IMR-90 (cell line): ENCODE results near the gene MRM2. TPM values are rescaled to one million over a fixed set of nuclear protein-coding genes. Genes with fewer than 3 reads are reported as not detected.

Experiments used
- ATAC-seq: fragments of 200-7000 bp; cut with Tn5 transposase; 2 replicates; pipeline ENCODE4 v1.9.1; 2020; ENCODE audit warnings: low read depth, mild to moderate bottlenecking, moderate library complexity
- BruUV-seq: library from RNA; stranded (reverse); fragments of 400-500 nt; replicated peaks from 2 replicates; lab custom pipeline; 2021; lab: Mats Ljungman, UMichigan
- CTCF ChIA-PET: fragments of 300-600 bp; formaldehyde crosslinking; extraction: SDS; loops from one replicate; lab custom pipeline; 2021; ENCODE audit warnings: antibody characterized with exemption; lab: Yijun Ruan, JAX
- POLR2A ChIA-PET: fragments of 300-600 bp; sonication (Branson Sonifier 250); formaldehyde crosslinking; loops from one replicate; lab custom pipeline; 2022; ENCODE audit warnings: antibody characterized with exemption; ENCODE audit not compliant: unreplicated experiment; lab: Charles Lee
- DNase-seq: peaks from one replicate; pipeline ENCODE4 v3.0.0; 2013
- H2AFZ ChIP-seq: replicated peaks from 2 replicates; pipeline ENCODE3; 2013; ENCODE audit warnings: low read length, mild to moderate bottlenecking; ENCODE audit not compliant: poor library complexity
- H2AK5ac ChIP-seq: 2 replicates; pipeline ENCODE4 v1.6.1; 2013; ENCODE audit warnings: low read depth, low read length, inconsistent platforms
- H2AK9ac ChIP-seq: replicated peaks from 2 replicates; pipeline ENCODE3; 2013; ENCODE audit warnings: mild to moderate bottlenecking, low read depth, low read length, moderate library complexity; ENCODE audit not compliant: poor library complexity
- H2BK120ac ChIP-seq: 2 replicates; pipeline ENCODE4 v1.6.1; 2013; ENCODE audit warnings: low read depth, low read length, inconsistent platforms
- H2BK15ac ChIP-seq: 3 replicates; pipeline ENCODE4 v1.6.1; 2013; ENCODE audit warnings: low read depth, low read length, inconsistent platforms
- H2BK20ac ChIP-seq: 2 replicates; pipeline ENCODE4 v1.6.1; 2013; ENCODE audit warnings: low read depth, mild to moderate bottlenecking, inconsistent platforms, low read length, moderate library complexity
- H2BK5ac ChIP-seq: 2 replicates; pipeline ENCODE4 v1.6.1; 2013; ENCODE audit warnings: mild to moderate bottlenecking, low read depth, low read length, inconsistent platforms; ENCODE audit not compliant: poor library complexity, severe bottlenecking
- H3K14ac ChIP-seq: replicated peaks from 2 replicates; pipeline ENCODE4 v1.6.1; 2013; ENCODE audit warnings: low read depth, low read length, inconsistent platforms
- H3K18ac ChIP-seq: 2 replicates; pipeline ENCODE4 v1.6.1; 2013; ENCODE audit warnings: low read depth, low read length, control low read depth
- H3K23ac ChIP-seq: 2 replicates; pipeline ENCODE4 v1.6.1; 2013; ENCODE audit warnings: low read depth, low read length, inconsistent platforms
- H3K27ac ChIP-seq: 2 replicates; pipeline ENCODE4 v1.5.1; 2013; ENCODE audit warnings: mild to moderate bottlenecking, control low read depth, low read length; ENCODE audit not compliant: insufficient read depth
- H3K27me3 ChIP-seq: 2 replicates; pipeline ENCODE4 v1.6.1; 2013; ENCODE audit warnings: low read length; ENCODE audit not compliant: control insufficient read depth, insufficient read depth
- H3K36me3 ChIP-seq: 2 replicates; pipeline ENCODE4 v1.6.1; 2013; ENCODE audit warnings: low read length, mixed read lengths; ENCODE audit not compliant: control insufficient read depth, insufficient read depth
- H3K4ac ChIP-seq: 2 replicates; pipeline ENCODE4 v1.6.1; 2013; ENCODE audit warnings: low read depth, low read length, inconsistent platforms
- H3K4me1 ChIP-seq: 2 replicates; pipeline ENCODE4 v1.6.1; 2013; ENCODE audit warnings: low read length, mixed read lengths; ENCODE audit not compliant: control insufficient read depth, insufficient read depth
- H3K4me2 ChIP-seq: 2 replicates; pipeline ENCODE4 v1.6.1; 2013; ENCODE audit warnings: low read depth, mild to moderate bottlenecking, control low read depth, low read length, moderate library complexity
- H3K4me3 ChIP-seq: 2 replicates; pipeline ENCODE4 v1.5.1; 2013; ENCODE audit warnings: low read depth, mild to moderate bottlenecking, control low read depth, low read length, moderate library complexity; ENCODE audit not compliant: insufficient read depth
- H3K56ac ChIP-seq: 2 replicates; pipeline ENCODE4 v1.6.1; 2013; ENCODE audit warnings: low read length, inconsistent platforms; ENCODE audit not compliant: insufficient read depth; ENCODE audit errors: extremely low read depth
- H3K79me1 ChIP-seq, 2 experiments: 2 replicates each; pipeline ENCODE4 v1.6.1; 2013; ENCODE audit warnings: low read length in 2 of 2, inconsistent platforms in 1 of 2, low read depth in 1 of 2
- H3K9ac ChIP-seq: 2 replicates; pipeline ENCODE4 v1.6.1; 2013; ENCODE audit warnings: low read depth, low read length, control low read depth
- H3K9me1 ChIP-seq: 2 replicates; pipeline ENCODE4 v1.6.1; 2013; ENCODE audit warnings: low read length, inconsistent platforms; ENCODE audit not compliant: insufficient read depth
- H3K9me3 ChIP-seq: 2 replicates; pipeline ENCODE4 v1.6.1; 2013; ENCODE audit warnings: low read length; ENCODE audit not compliant: control insufficient read depth, insufficient read depth
- H4K20me1 ChIP-seq: 2 replicates; pipeline ENCODE4 v1.6.1; 2013; ENCODE audit warnings: low read length, inconsistent platforms; ENCODE audit not compliant: insufficient read depth
- H4K5ac ChIP-seq: 2 replicates; pipeline ENCODE4 v1.6.1; 2013; ENCODE audit warnings: mild to moderate bottlenecking, low read depth, low read length, control low read depth
- H4K8ac ChIP-seq, 2 experiments: 2 replicates each; pipeline ENCODE4 v1.6.1; 2013; ENCODE audit warnings: low read depth in 2 of 2, low read length in 2 of 2, control low read depth in 1 of 2, inconsistent platforms in 1 of 2
- H4K91ac ChIP-seq: 2 replicates; pipeline ENCODE4 v1.6.1; 2013; ENCODE audit warnings: low read depth, low read length, inconsistent platforms; ENCODE audit not compliant: insufficient read depth
- BHLHE40 ChIP-seq: fragments of 150-350 bp; IDR thresholded peaks from 2 replicates; pipeline ENCODE4 v1.6.1; 2016; ENCODE audit warnings: mild to moderate bottlenecking, low read depth, low read length
- CEBPB ChIP-seq: IDR thresholded peaks from 2 replicates; pipeline ENCODE4 v1.6.1; 2012; ENCODE audit warnings: low read depth, low read length, improper control_type of control experiment
- CHD1 ChIP-seq: IDR thresholded peaks from 2 replicates; pipeline ENCODE4 v1.6.1; 2012; ENCODE audit warnings: low read depth, low read length, improper control_type of control experiment
- FOS ChIP-seq: fragments of 150-350 bp; IDR thresholded peaks from 2 replicates; pipeline ENCODE4 v1.6.1; 2016; ENCODE audit warnings: low read depth, low read length
- MAFK ChIP-seq: IDR thresholded peaks from 2 replicates; pipeline ENCODE4 v1.6.1; 2012; ENCODE audit warnings: low read depth, low read length, improper control_type of control experiment
- MXI1 ChIP-seq: IDR thresholded peaks from 2 replicates; pipeline ENCODE4 v1.6.1; 2012; ENCODE audit warnings: low read depth, mild to moderate bottlenecking, low read length, moderate library complexity, borderline replicate concordance
- NFE2L2 ChIP-seq: fragments of 150-350 bp; IDR thresholded peaks from 2 replicates; pipeline ENCODE4 v1.6.1; 2016; ENCODE audit warnings: low read depth, mild to moderate bottlenecking, low read length
- POLR2A ChIP-seq: IDR thresholded peaks from 2 replicates; pipeline ENCODE4 v1.6.1; 2012; ENCODE audit warnings: mild to moderate bottlenecking, low read depth, low read length
- RAD21 ChIP-seq: IDR thresholded peaks from 2 replicates; pipeline ENCODE4 v1.6.1; 2012; ENCODE audit warnings: low read length, improper control_type of control experiment
- RCOR1 ChIP-seq: IDR thresholded peaks from 2 replicates; pipeline ENCODE4 v1.6.1; 2012; ENCODE audit warnings: mild to moderate bottlenecking, low read length, improper control_type of control experiment; ENCODE audit not compliant: insufficient replicate concordance
- RFX5 ChIP-seq: IDR thresholded peaks from 2 replicates; pipeline ENCODE4 v1.8.0; 2012; ENCODE audit warnings: low read depth, mild to moderate bottlenecking, low read length, moderate library complexity
- SMC3 ChIP-seq: fragments of 150-350 bp; IDR thresholded peaks from 2 replicates; pipeline ENCODE4 v1.6.1; 2016; ENCODE audit warnings: low read depth, mild to moderate bottlenecking, antibody characterized with exemption, low read length, moderate library complexity
- WGBS, 2 experiments: methylation state at CpG; one replicate each; pipeline versions ENCODE4 v1.1.5 to v1.1.7; 2013; ENCODE audit warnings: missing lambda C conversion rate in 2 of 2; ENCODE audit not compliant: insufficient read length in 1 of 2; ENCODE audit errors: extremely low coverage in 2 of 2; 5-methylcytosine and 5-hydroxymethylcytosine counted together
- dilution Hi-C: fragments of 300-500 bp; cut with HindIII; formaldehyde crosslinking; loops from one replicate; pipeline ENCODE4 v1.14.3; 2018; ENCODE audit warnings: low sequenced_read_pairs; ENCODE audit not compliant: unreplicated experiment
- in situ Hi-C: fragments of 300-500 bp; cut with MboI; formaldehyde crosslinking; loops from 3 replicates; pipeline ENCODE4 v1.14.3; 2019; ENCODE audit warnings: low sequenced_read_pairs, inconsistent platforms, mixed read lengths
- intact Hi-C: fragments of 100-400 bp; cut with micrococcal nuclease; formaldehyde crosslinking; loops from 2 replicates; pipeline ENCODE4 v1.10.0; 2022
- polyA plus RNA-seq, 3 experiments: library from polyadenylated mRNA; depleted of rRNA; stranded (reverse); fragments of >200 nt; gene quantifications; 2 replicates each; pipeline ENCODE4 v1.2.3, GENCODE V29; 2012; ENCODE audit warnings: low replicate concordance in 1 of 3
- total RNA-seq: library from RNA; depleted of rRNA; stranded (reverse); fragments of >200 nt; gene quantifications from 2 replicates; pipeline ENCODE4 v1.2.3, GENCODE V29; 2012
- TF ChIP-seq, protein P1 (sequence below): fragments of 150-350 bp; IDR thresholded peaks from 2 replicates; pipeline ENCODE4 v1.6.1; 2017; ENCODE audit warnings: mild to moderate bottlenecking, antibody characterized with exemption, low read length, low read depth

Gene MRM2
- total and polyA plus RNA-seq, 2 of the 4 experiments (the other 2 are of a cell fraction), result 19.1 to 23.8 TPM

DNA sequence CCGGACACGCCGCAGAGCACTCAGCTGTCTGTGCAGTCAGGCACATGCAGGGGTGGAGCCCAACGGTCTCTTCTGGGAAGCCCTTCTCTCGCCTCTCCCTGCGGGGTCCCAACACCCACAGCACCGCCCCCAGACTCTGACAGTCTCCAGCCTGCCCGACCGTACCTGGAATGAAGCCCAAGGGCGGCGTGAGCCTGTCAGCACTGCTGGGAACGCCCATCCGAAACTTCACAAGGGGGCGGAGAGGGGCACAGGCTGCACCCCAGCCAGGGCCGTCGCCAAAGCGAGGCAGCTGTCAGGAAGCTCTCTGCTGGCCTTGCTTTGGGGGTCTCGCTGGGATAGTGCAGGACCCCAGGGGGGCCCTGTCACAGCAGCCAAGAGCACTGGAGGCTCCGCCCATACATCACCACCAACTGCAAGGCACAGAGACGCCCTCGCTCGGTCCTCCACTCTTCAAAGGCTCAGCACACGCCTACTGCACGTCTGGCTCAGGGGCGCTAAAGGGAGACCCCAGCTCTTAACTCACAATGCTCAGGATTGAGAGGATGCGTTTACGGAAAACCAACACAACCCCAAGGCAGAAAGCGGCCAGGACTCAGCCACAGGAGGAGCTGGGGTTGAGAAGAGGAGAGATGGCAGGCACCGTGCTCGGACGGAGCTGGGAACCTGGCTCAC, 40.2 kb downstream of the MRM2 start:
- Histone ChIP-seq H3K4me1 (peaks cover 16% of the 10 kb centered on the region), H3K27ac (no peak overlapping the region), H3K27me3 (no peaks in the 10 kb centered on the region), H2BK20ac (no peak overlapping the region), H2BK120ac (no peak overlapping the region), H3K4me3 (no peak overlapping the region), H3K56ac (no peak overlapping the region), H4K20me1 (peaks cover 4% of the 10 kb centered on the region), H3K79me1 (peaks cover 0 to 25% of the 10 kb centered on the region in 2 experiments), H2AFZ (no peak overlapping the region), H4K8ac (no peak overlapping the region), H2AK9ac (no peak overlapping the region), H3K4ac (no peak overlapping the region), H4K5ac (no peak overlapping the region), H3K9me3 (no peaks in the 10 kb centered on the region), H3K4me2 (no peak overlapping the region), H3K9ac (no peak overlapping the region), H3K14ac (no peak overlapping the region), H3K36me3 (peaks cover 15% of the 10 kb centered on the region; the same call in 1 of the 2 replicates), H2AK5ac (no peak overlapping the region), H2BK5ac (no peak overlapping the region), H3K9me1 (peaks cover 14% of the 10 kb centered on the region), H4K91ac (no peak overlapping the region), H3K18ac (no peak overlapping the region), H3K23ac (no peak overlapping the region), H2BK15ac (no peak overlapping the region)
- no TSS peak for BruUV-seq
- WGBS, 2 experiments, result 86% methylated on average over 3 of the region's 31 CpGs; no CpG with 5 or more reads in 1 of the 2 experiments
- DNase-seq, result no peak
- POLR2A ChIA-PET, result no interaction called here
- in situ Hi-C loops (loop anchor here (10.0 kb wide), 1 partner anchor 627 kb away; the partner anchor contains the start of gene PSMG3), intact Hi-C loops (loop anchor here (10.0 kb wide), 1 partner anchor 97 kb away; no protein-coding TSS in a partner anchor), dilution Hi-C loops (no loop called here)
- CTCF ChIA-PET, result no interaction called here
- TF ChIP-seq RFX5 (no peak), FOS (no peak), NFE2L2 (no peak), CEBPB (no peak), SMC3 (no peak), MAFK (no peak), MXI1 (no peak), BHLHE40 (no peak), RCOR1 (no peak), CHD1 (no peak), POLR2A (no peak), RAD21 (no peak)
- TF ChIP-seq, protein P1, sequence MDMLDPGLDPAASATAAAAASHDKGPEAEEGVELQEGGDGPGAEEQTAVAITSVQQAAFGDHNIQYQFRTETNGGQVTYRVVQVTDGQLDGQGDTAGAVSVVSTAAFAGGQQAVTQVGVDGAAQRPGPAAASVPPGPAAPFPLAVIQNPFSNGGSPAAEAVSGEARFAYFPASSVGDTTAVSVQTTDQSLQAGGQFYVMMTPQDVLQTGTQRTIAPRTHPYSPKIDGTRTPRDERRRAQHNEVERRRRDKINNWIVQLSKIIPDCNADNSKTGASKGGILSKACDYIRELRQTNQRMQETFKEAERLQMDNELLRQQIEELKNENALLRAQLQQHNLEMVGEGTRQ, result no peak
- no peak for ATAC-seq
